T-helper 1 cell treated with Interleukin-12 subunit alpha and Interleukin-12 subunit beta and Interleukin-4 antibody, amounts not matched to agents 30 μg/mL and 1 μg/mL, for 36 hours (primary cell): Measurements from ENCODE around the gene SLC1A5.
"Not testable (repeated sequence)": the region's sequence is repeated elsewhere in the genome, so short reads cannot be mapped to it uniquely, and the experiment has no call there.

Source experiments
- H3K27ac Mint-ChIP-seq: one replicate; pipeline ENCODE4 v1.8.0; 2021; ENCODE audit warnings: mild to moderate bottlenecking, mixed read lengths
- H3K27me3 Mint-ChIP-seq: one replicate; pipeline ENCODE4 v1.8.0; 2021; ENCODE audit warnings: low read depth, mixed read lengths
- H3K36me3 Mint-ChIP-seq: one replicate; pipeline ENCODE4 v1.8.0; 2021; ENCODE audit warnings: low read depth, mixed read lengths
- H3K4me1 Mint-ChIP-seq: one replicate; pipeline ENCODE4 v1.8.0; 2021; ENCODE audit warnings: low read depth, mixed read lengths
- H3K4me3 Mint-ChIP-seq: one replicate; pipeline ENCODE4 v1.8.0; 2021; ENCODE audit warnings: mild to moderate bottlenecking, moderate library complexity, mixed read lengths
- H3K9me3 Mint-ChIP-seq: one replicate; pipeline ENCODE4 v1.8.0; 2021; ENCODE audit warnings: mixed read lengths

Gene SLC1A5

GRCh38 chr19:46786236-46787039 is 2.0 kb downstream of the SLC1A5 start:
- Mint-ChIP-seq H3K4me3 (peak overlapping the region; percentile 97), H3K4me1 (peaks cover 52% of the 10 kb centered on the region), H3K27me3 (no peaks in the 10 kb centered on the region), H3K36me3 (peaks cover 44% of the 10 kb centered on the region), H3K9me3 (no peaks in the 10 kb centered on the region), H3K27ac (peak overlapping the region; percentile 95)

GRCh38 chr19:46785980-46786235 is 2.5 kb downstream of the SLC1A5 start:
- no peaks in the 10 kb centered on the region for H3K27me3 Mint-ChIP-seq
- no peaks in the 10 kb centered on the region for H3K9me3 Mint-ChIP-seq
- peaks cover 45% of the 10 kb centered on the region for H3K36me3 Mint-ChIP-seq
- peaks cover 49% of the 10 kb centered on the region for H3K4me1 Mint-ChIP-seq
- H3K4me3 Mint-ChIP-seq: peak overlapping the region; percentile 97
- H3K27ac Mint-ChIP-seq: peak overlapping the region; percentile 95

- Mint-ChIP-seq H3K36me3 (peaks cover 45% of the 10 kb centered on the region), H3K9me3 (no peaks in the 10 kb centered on the region), H3K27me3 (no peaks in the 10 kb centered on the region), H3K27ac (peak overlapping the region; percentile 95), H3K4me1 (peaks cover 49% of the 10 kb centered on the region), H3K4me3 (peak overlapping the region; percentile 97)
Observed at GRCh38 chr19:46785054-46785979, 3.1 kb downstream of the SLC1A5 start.

GRCh38 chr19:46784262-46785053 is 3.9 kb downstream of the SLC1A5 start:
- Mint-ChIP-seq H3K9me3 (no peaks in the 10 kb centered on the region), H3K4me3 (peak overlapping the region; percentile 97), H3K27me3 (no peaks in the 10 kb centered on the region), H3K27ac (peak overlapping the region; percentile 95), H3K4me1 (peaks cover 46% of the 10 kb centered on the region), H3K36me3 (peaks cover 46% of the 10 kb centered on the region)

GRCh38 chr19:46783670-46784069 is 4.7 kb downstream of the SLC1A5 start:
- H3K27me3 Mint-ChIP-seq: no peaks in the 10 kb centered on the region
- peak overlapping the region; percentile 95 for H3K27ac Mint-ChIP-seq
- peak overlapping the region; percentile 97 for H3K4me3 Mint-ChIP-seq
- H3K9me3 Mint-ChIP-seq: no peaks in the 10 kb centered on the region
- H3K4me1 Mint-ChIP-seq: peaks cover 40% of the 10 kb centered on the region
- peaks cover 49% of the 10 kb centered on the region for H3K36me3 Mint-ChIP-seq

GRCh38 chr19:46782355-46783019 is 5.9 kb downstream of the SLC1A5 start:
- Mint-ChIP-seq H3K4me3 (peak overlapping the region; percentile 97), H3K36me3 (peaks cover 58% of the 10 kb centered on the region), H3K4me1 (peaks cover 40% of the 10 kb centered on the region)

GRCh38 chr19:46777956-46778645 is 10.3 kb downstream of the SLC1A5 start:
- not testable (repeated sequence) for H3K4me3 Mint-ChIP-seq, H3K9me3 Mint-ChIP-seq, H3K4me1 Mint-ChIP-seq, H3K27me3 Mint-ChIP-seq, H3K27ac Mint-ChIP-seq
- peaks cover 48% of the 10 kb centered on the region for H3K36me3 Mint-ChIP-seq

More at GRCh38 chr19:46782355-46783019, 5.9 kb downstream of the SLC1A5 start:
- H3K27me3 Mint-ChIP-seq: no peaks in the 10 kb centered on the region
- H3K27ac Mint-ChIP-seq: peak overlapping the region; percentile 77
- H3K9me3 Mint-ChIP-seq: no peaks in the 10 kb centered on the region

- H3K4me3 Mint-ChIP-seq: no peak overlapping the region
- no peak overlapping the region for H3K27ac Mint-ChIP-seq
- H3K9me3 Mint-ChIP-seq: no peaks in the 10 kb centered on the region
- peaks cover 39% of the 10 kb centered on the region for H3K36me3 Mint-ChIP-seq
- H3K4me1 Mint-ChIP-seq: peaks cover 2% of the 10 kb centered on the region
- H3K27me3 Mint-ChIP-seq: no peaks in the 10 kb centered on the region
Observed at GRCh38 chr19:46776927-46777911, 11.2 kb downstream of the SLC1A5 start.

- peaks cover 33% of the 10 kb centered on the region for H3K36me3 Mint-ChIP-seq
- H3K4me3 Mint-ChIP-seq: no peak overlapping the region
- peaks cover 2% of the 10 kb centered on the region for H3K4me1 Mint-ChIP-seq
- H3K27ac Mint-ChIP-seq: no peak overlapping the region
- H3K27me3 Mint-ChIP-seq: no peaks in the 10 kb centered on the region
- no peaks in the 10 kb centered on the region for H3K9me3 Mint-ChIP-seq
Observed at GRCh38 chr19:46775642-46776258, 12.6 kb downstream of the SLC1A5 start.

- Mint-ChIP-seq H3K4me1 (no peaks in the 10 kb centered on the region), H3K36me3 (peaks cover 24% of the 10 kb centered on the region), H3K9me3 (no peaks in the 10 kb centered on the region), H3K27me3 (no peaks in the 10 kb centered on the region), H3K27ac (no peak overlapping the region), H3K4me3 (no peak overlapping the region)
Observed at GRCh38 chr19:46773018-46773399, 15.4 kb downstream of the SLC1A5 start.

GRCh38 chr19:46772170-46773017 is 16.0 kb downstream of the SLC1A5 start:
- H3K4me1 Mint-ChIP-seq: no peaks in the 10 kb centered on the region
- no peak overlapping the region for H3K27ac Mint-ChIP-seq
- H3K9me3 Mint-ChIP-seq: no peaks in the 10 kb centered on the region
- peaks cover 20% of the 10 kb centered on the region for H3K36me3 Mint-ChIP-seq
- H3K27me3 Mint-ChIP-seq: no peaks in the 10 kb centered on the region
- H3K4me3 Mint-ChIP-seq: no peak overlapping the region

- H3K27me3 Mint-ChIP-seq, H3K4me3 Mint-ChIP-seq, H3K36me3 Mint-ChIP-seq, H3K4me1 Mint-ChIP-seq, H3K9me3 Mint-ChIP-seq, H3K27ac Mint-ChIP-seq: not testable (repeated sequence)
Observed at GRCh38 chr19:46768746-46769145, 19.6 kb downstream of the SLC1A5 start.
